NCI-H2196 treated with DMSO at 0.1 percent for 48 hours (cell line): ENCODE results near the gene AKR7A3.
"Not testable (repeated sequence)": the region's sequence is repeated elsewhere in the genome, so short reads cannot be mapped to it uniquely, and the experiment has no call there.

Source experiments
- DNase-seq: peaks from one replicate; lab custom pipeline; 2025; ENCODE audit not compliant: unreplicated experiment; lab: John Stamatoyannopoulos, UW

AKR7A3 gene

GRCh38 chr1:19256301-19256700, 32.3 kb downstream of the AKR7A3 start:
- not testable (repeated sequence) for DNase-seq

GRCh38 chr1:19255288-19255687, 33.3 kb downstream of the AKR7A3 start:
- DNase-seq, result no peak

GRCh38 chr1:19254416-19254815, 34.2 kb downstream of the AKR7A3 start:
- no peak for DNase-seq

- DNase-seq, result peak; percentile 46
Measured at GRCh38 chr1:19251305-19252196, 37.0 kb downstream of the AKR7A3 start, which contains the start of the genes EMC1 and MRTO4. Gene EMC1, minus strand, starts transcription at chr1:19251524. Its CDS starts 15 bp downstream, at chr1:19251509. Gene MRTO4, plus strand, starts transcription at chr1:19251805. Its CDS starts 31 bp downstream, at chr1:19251836.

- no peak for DNase-seq
Measured at GRCh38 chr1:19250629-19251304, 37.8 kb downstream of the AKR7A3 start.

- DNase-seq, result peak; percentile 58
Measured at GRCh38 chr1:19240673-19241538, 47.7 kb downstream of the AKR7A3 start.

- no peak for DNase-seq
Measured at GRCh38 chr1:19239876-19240275, 48.7 kb downstream of the AKR7A3 start.

GRCh38 chr1:19234224-19234623, 54.3 kb downstream of the AKR7A3 start:
- no peak for DNase-seq
